GM13976 (cell line): ENCODE data around the gene SELENOH.
A peak's percentile ranks its signal among the peaks of the same experiment; 100 is the strongest.
"Not testable (repeated sequence)": the region's sequence is repeated elsewhere in the genome, so short reads cannot be mapped to it uniquely, and the experiment has no call there.

Source experiments
- DNase-seq: peaks from one replicate; pipeline ENCODE4 v3.0.0; 2012; ENCODE audit warnings: low spot score
- CTCF ChIP-seq: IDR thresholded peaks from 2 replicates; pipeline ENCODE4 v1.5.1; 2012; ENCODE audit warnings: borderline replicate concordance, mild to moderate bottlenecking; ENCODE audit not compliant: insufficient read depth; ENCODE audit errors: extremely low read depth, missing control alignments, control extremely low read depth
- in situ Hi-C: fragments of 300-500 bp; cut with MboI; formaldehyde crosslinking; loops from one replicate; pipeline ENCODE4 v1.12.0; 2022; ENCODE audit warnings: low sequenced_read_pairs, mixed read lengths, inconsistent platforms; ENCODE audit not compliant: unreplicated experiment

SELENOH gene

GRCh38 chr11:57741132-57742086 lies at the start of gene SELENOH:
Gene SELENOH (plus strand): TSS chr11:57741491. CDS start chr11:57741596, 105 bp downstream.
- DNase-seq = peak; percentile 93
- in situ Hi-C loops = loop anchor here (10.0 kb wide), 1 partner anchor 53 kb away; no protein-coding TSS in a partner anchor
- no peak for TF ChIP-seq CTCF

GRCh38 chr11:57698843-57699365 lies 42.4 kb upstream of the SELENOH start:
- in situ Hi-C loops = no loop called here
- TF ChIP-seq CTCF = no peak
- DNase-seq = no peak

GRCh38 chr11:57699813-57700212 lies 41.5 kb upstream of the SELENOH start:
- DNase-seq = no peak
- no peak for TF ChIP-seq CTCF
- in situ Hi-C loops = no loop called here

GRCh38 chr11:57700425-57700824 lies 40.9 kb upstream of the SELENOH start:
- in situ Hi-C loops = no loop called here
- no peak for DNase-seq
- TF ChIP-seq CTCF = no peak

- no peak for DNase-seq
- in situ Hi-C loops = no loop called here
- no peak for TF ChIP-seq CTCF
These were observed 38.0 kb upstream of the SELENOH start for GRCh38 chr11:57703341-57703740.

GRCh38 chr11:57704932-57705331 lies 36.4 kb upstream of the SELENOH start:
- DNase-seq = no peak
- TF ChIP-seq CTCF = no peak
- in situ Hi-C loops = no loop called here

- DNase-seq, in situ Hi-C loops: not testable (repeated sequence)
These were observed 35.9 kb upstream of the SELENOH start for GRCh38 chr11:57705432-57705831.
